Endodermal cell (in vitro differentiated cells): ENCODE measurements around the gene PPP1R37. TPM values are rescaled to one million over a fixed set of nuclear protein-coding genes. Genes with fewer than 3 reads are reported as not detected.

Source experiments
- DNase-seq: peaks from one replicate; pipeline ENCODE4 v3.0.0-alpha.2; 2017
- H3K27ac ChIP-seq: 2 replicates; pipeline ENCODE4 v1.5.1; 2013; ENCODE audit warnings: mild to moderate bottlenecking, low read depth, low read length, moderate library complexity
- H3K27me3 ChIP-seq: 2 replicates; pipeline ENCODE4 v1.6.1; 2013; ENCODE audit warnings: mild to moderate bottlenecking, low read length, moderate library complexity; ENCODE audit not compliant: insufficient read depth, control insufficient read depth, poor library complexity, severe bottlenecking
- H3K36me3 ChIP-seq: 2 replicates; pipeline ENCODE4 v1.7.0; 2013; ENCODE audit warnings: mild to moderate bottlenecking, low read length, moderate library complexity; ENCODE audit not compliant: control insufficient read depth, insufficient read depth
- H3K4me1 ChIP-seq: one replicate; pipeline ENCODE4 v1.7.0; 2013; ENCODE audit warnings: low read length; ENCODE audit not compliant: control insufficient read depth, insufficient read depth
- H3K4me3 ChIP-seq: 2 replicates; pipeline ENCODE4 v1.5.1; 2013; ENCODE audit warnings: mild to moderate bottlenecking, low read length, moderate library complexity
- H3K9ac ChIP-seq: 2 replicates; pipeline ENCODE4 v1.6.1; 2013; ENCODE audit warnings: mild to moderate bottlenecking, low read length, moderate library complexity; ENCODE audit not compliant: poor library complexity, severe bottlenecking; ENCODE audit errors: extremely low read depth
- H3K9me3 ChIP-seq: 2 replicates; pipeline ENCODE4 v1.6.1; 2013; ENCODE audit warnings: mild to moderate bottlenecking, low read length, moderate library complexity; ENCODE audit not compliant: control insufficient read depth
- H3K27ac Mint-ChIP-seq: 2 replicates; pipeline ENCODE4 v1.8.0; 2020; ENCODE audit warnings: mixed read lengths
- H3K27me3 Mint-ChIP-seq: 2 replicates; pipeline ENCODE4 v1.8.0; 2021; ENCODE audit warnings: mild to moderate bottlenecking, mixed read lengths; ENCODE audit not compliant: insufficient read depth
- H3K36me3 Mint-ChIP-seq: 2 replicates; pipeline ENCODE4 v1.8.0; 2020; ENCODE audit warnings: low read depth, mixed read lengths
- H3K4me1 Mint-ChIP-seq: 2 replicates; pipeline ENCODE4 v1.8.0; 2020; ENCODE audit warnings: mixed read lengths
- H3K4me3 Mint-ChIP-seq: 2 replicates; pipeline ENCODE4 v1.8.0; 2020; ENCODE audit warnings: mild to moderate bottlenecking, moderate library complexity, mixed read lengths
- H3K9me3 Mint-ChIP-seq: 2 replicates; pipeline ENCODE4 v1.8.0; 2020; ENCODE audit warnings: mild to moderate bottlenecking, mixed read lengths
- CTCF ChIP-seq: fragments of 200-600 bp; sonication (generic); conservative IDR thresholded peaks from 2 replicates; pipeline ENCODE4 v1.5.0; 2021; ENCODE audit warnings: antibody characterized with exemption, mild to moderate bottlenecking
- WGBS, 2 experiments: methylation state at CpG; one replicate each; pipeline versions ENCODE4 v1.1.5 to v1.1.7; 2013; ENCODE audit warnings: missing lambda C conversion rate in 2 of 2, mixed read lengths in 1 of 2; ENCODE audit not compliant: insufficient coverage in 1 of 2, insufficient read length in 1 of 2; 5-methylcytosine and 5-hydroxymethylcytosine counted together
- total RNA-seq, 2 donors: library from RNA; stranded (reverse); fragmentation: NEBNext Ultra II Directional in 1 of 2; extraction: Animal tissue kit (Norgen Biotek cat#: 25700) in 1 of 2; gene quantifications; 2 replicates in 1 of 2; 3 replicates in 1 of 2; pipeline ENCODE4 v1.2.1, GENCODE V29; 2021

PPP1R37 gene
- total RNA-seq, 2 donors from 2014 or later, result 23.6 to 32.5 TPM

GRCh38 chr19:45107621-45108150 is 14.7 kb downstream of the PPP1R37 start:
- peaks cover 30% of the 10 kb centered on the region for H3K27me3 ChIP-seq
- H3K4me1 ChIP-seq, result no peaks in the 10 kb centered on the region
- H3K9me3 ChIP-seq, result no peaks in the 10 kb centered on the region
- Mint-ChIP-seq H3K4me3 (no peak overlapping the region), H3K27ac (no peak overlapping the region), H3K27me3 (peaks cover 32% of the 10 kb centered on the region), H3K4me1 (peaks cover 22% of the 10 kb centered on the region), H3K9me3 (no peaks in the 10 kb centered on the region), H3K36me3 (peaks cover 2% of the 10 kb centered on the region)
- no peak overlapping the region for H3K4me3 ChIP-seq
- no peak overlapping the region for H3K27ac ChIP-seq
- no peak for TF ChIP-seq CTCF
- 96% methylated on average over 11 to 12 of the region's 12 CpGs for WGBS, 2 experiments
- no peak for DNase-seq
- peaks cover 4% of the 10 kb centered on the region for H3K36me3 ChIP-seq
- H3K9ac ChIP-seq, result no peak overlapping the region

- Mint-ChIP-seq H3K9me3 (no peaks in the 10 kb centered on the region), H3K27me3 (peaks cover 4% of the 10 kb centered on the region), H3K27ac (no peak overlapping the region), H3K36me3 (peaks cover 2% of the 10 kb centered on the region), H3K4me3 (no peak overlapping the region), H3K4me1 (peaks cover 10% of the 10 kb centered on the region)
- Histone ChIP-seq H3K27ac (no peak overlapping the region), H3K9ac (no peak overlapping the region), H3K9me3 (no peaks in the 10 kb centered on the region), H3K4me1 (no peaks in the 10 kb centered on the region), H3K27me3 (peaks cover 1% of the 10 kb centered on the region), H3K36me3 (peaks cover 4% of the 10 kb centered on the region), H3K4me3 (no peak overlapping the region)
- no peak for DNase-seq
- TF ChIP-seq CTCF, result no peak
- 88 to 94% methylated on average over 5 of the region's 5 CpGs for WGBS, 2 experiments
Measured at GRCh38 chr19:45110851-45111266, 17.9 kb downstream of the PPP1R37 start.

GRCh38 chr19:45112111-45112827 is 19.3 kb downstream of the PPP1R37 start:
- H3K27me3 Mint-ChIP-seq, result peaks cover 2% of the 10 kb centered on the region
- peaks cover 4% of the 10 kb centered on the region for H3K36me3 ChIP-seq
- TF ChIP-seq CTCF, result peak; percentile 56
- no peak overlapping the region for H3K27ac Mint-ChIP-seq
- peaks cover 16% of the 10 kb centered on the region for H3K4me1 Mint-ChIP-seq
- H3K36me3 Mint-ChIP-seq, result peaks cover 2% of the 10 kb centered on the region
- no peak overlapping the region for H3K4me3 ChIP-seq
- H3K4me3 Mint-ChIP-seq, result no peak overlapping the region
- H3K9me3 ChIP-seq, result no peaks in the 10 kb centered on the region
- H3K4me1 ChIP-seq, result peaks cover under 1% of the 10 kb centered on the region
- H3K27ac ChIP-seq, result no peak overlapping the region
- H3K9me3 Mint-ChIP-seq, result no peaks in the 10 kb centered on the region
- H3K27me3 ChIP-seq, result no peaks in the 10 kb centered on the region
- DNase-seq, result no peak
- no peak overlapping the region for H3K9ac ChIP-seq
- 95% methylated on average over 6 to 11 of the region's 11 CpGs for WGBS, 2 experiments
